Endothelial cell of umbilical vein (primary cell): ENCODE measurements around the gene MBD3. TPM values are rescaled to one million over a fixed set of nuclear protein-coding genes. Genes with fewer than 3 reads are reported as not detected.

Experiments used
- BruUV-seq: library from RNA; stranded (reverse); fragments of 400-500 nt; replicated peaks from 2 replicates; lab custom pipeline; 2021; lab: Mats Ljungman, UMichigan
- CTCF ChIA-PET: fragments of 300-600, 350-600 bp; sonication (Branson Sonifier 250); formaldehyde crosslinking; loops from one replicate; lab custom pipeline; 2021; ENCODE audit warnings: antibody characterized with exemption, inconsistent platforms; lab: Charles Lee
- POLR2A ChIA-PET: fragments of 300-600, 350-600 bp; sonication (Branson Sonifier 250); formaldehyde crosslinking; loops from one replicate; lab custom pipeline; 2021; ENCODE audit warnings: antibody characterized with exemption, inconsistent platforms; lab: Charles Lee
- DNase-seq: peaks from one replicate; pipeline ENCODE4 v3.0.0-alpha.2; 2011; ENCODE audit warnings: low read depth, low spot score
- FAIRE-seq: peaks from 2 replicates; lab custom pipeline; 2011; peaks lifted over from hg19 to GRCh38; lab: Jason Lieb, UNC
- H2AFZ ChIP-seq: 2 replicates; pipeline ENCODE4 v1.6.0; 2012; ENCODE audit warnings: low read depth, low read length, control low read depth, inconsistent platforms
- H3K27ac ChIP-seq: 2 replicates; pipeline ENCODE4 v1.5.1; 2011; ENCODE audit warnings: low read depth, mild to moderate bottlenecking, control low read depth, low read length, moderate library complexity; ENCODE audit not compliant: insufficient read depth
- H3K27me3 ChIP-seq, 2 experiments: 2 replicates each; pipeline versions ENCODE4 v1.6.0 to v1.6.1; 2011; ENCODE audit warnings: low read length in 2 of 2, mixed read lengths in 1 of 2; ENCODE audit not compliant: control insufficient read depth in 2 of 2, insufficient read depth in 2 of 2
- H3K36me3 ChIP-seq, 2 experiments: 2 replicates in 1 of 2; 3 replicates in 1 of 2; pipeline ENCODE4 v1.5.1; 2011; ENCODE audit warnings: low read length in 2 of 2, mild to moderate bottlenecking in 1 of 2, moderate library complexity in 1 of 2; ENCODE audit not compliant: control insufficient read depth in 2 of 2, insufficient read depth in 2 of 2; ENCODE audit errors: extremely low read depth in 1 of 2
- H3K4me1 ChIP-seq: 3 replicates; pipeline ENCODE4 v1.5.1; 2011; ENCODE audit warnings: mild to moderate bottlenecking, low read length; ENCODE audit not compliant: control insufficient read depth, insufficient read depth; ENCODE audit errors: extremely low read depth
- H3K4me2 ChIP-seq: 2 replicates; pipeline ENCODE4 v1.6.1; 2011; ENCODE audit warnings: low read length, control low read depth, mixed read lengths; ENCODE audit not compliant: insufficient read depth
- H3K4me3 ChIP-seq, 3 experiments: fragments of 200-600 bp in 1 of 3; sonication (generic), shearing (Covaris generic) in 1 of 3; replicated peaks in 1 of 3; 2 replicates each; pipeline ENCODE4 v1.5.1; 2011 to 2016; ENCODE audit warnings: control low read depth in 3 of 3, low read length in 3 of 3, mild to moderate bottlenecking in 2 of 3, inconsistent platforms in 1 of 3, low read depth in 1 of 3, moderate library complexity in 1 of 3; ENCODE audit not compliant: insufficient read depth in 1 of 3
- H3K79me2 ChIP-seq: 2 replicates; pipeline ENCODE4 v1.6.0; 2012; ENCODE audit warnings: low read length, inconsistent platforms; ENCODE audit not compliant: control insufficient read depth, insufficient read depth
- H3K9ac ChIP-seq: replicated peaks from 2 replicates; pipeline ENCODE3; 2011; ENCODE audit warnings: low read length, control low read depth; ENCODE audit not compliant: insufficient read depth; ENCODE audit errors: extremely low read depth
- H3K9me1 ChIP-seq: replicated peaks from 3 replicates; pipeline ENCODE4 v1.6.0; 2011; ENCODE audit warnings: mild to moderate bottlenecking, low read length; ENCODE audit not compliant: control insufficient read depth, insufficient read depth; ENCODE audit errors: extremely low read depth
- H3K9me3 ChIP-seq: replicated peaks from 2 replicates; pipeline ENCODE4 v1.5.1; 2012; ENCODE audit warnings: low read length, inconsistent platforms; ENCODE audit not compliant: control insufficient read depth, insufficient read depth
- H4K20me1 ChIP-seq: replicated peaks from 2 replicates; pipeline ENCODE3; 2011; ENCODE audit warnings: mild to moderate bottlenecking, low read length; ENCODE audit not compliant: control insufficient read depth, insufficient read depth; ENCODE audit errors: extremely low read depth
- CTCF ChIP-seq, 2 donors: IDR thresholded peaks; 1 replicate in 1 of 2; 2 replicates in 1 of 2; pipeline ENCODE4 v1.5.1; 2011; ENCODE audit warnings: low read length in 2 of 2, mild to moderate bottlenecking in 2 of 2, moderate library complexity in 2 of 2, control low read depth in 1 of 2, inconsistent platforms in 1 of 2, low read depth in 1 of 2; ENCODE audit not compliant: insufficient read depth in 1 of 2; ENCODE audit errors: extremely low read depth in 1 of 2
- FOS ChIP-seq: IDR thresholded peaks from 2 replicates; pipeline ENCODE4 v1.6.1; 2011; ENCODE audit warnings: mild to moderate bottlenecking, low read length, moderate library complexity, borderline replicate concordance; ENCODE audit not compliant: insufficient read depth
- GATA2 ChIP-seq: IDR thresholded peaks from 2 replicates; pipeline ENCODE4 v1.7.0; 2011; ENCODE audit warnings: low read depth, mild to moderate bottlenecking, moderate library complexity, mixed read lengths, low read length; ENCODE audit not compliant: insufficient read length, insufficient read depth
- JUN ChIP-seq: IDR thresholded peaks from 2 replicates; pipeline ENCODE4 v1.6.1; 2011; ENCODE audit warnings: borderline replicate concordance, low read depth; ENCODE audit not compliant: insufficient read length, insufficient read depth
- MAX ChIP-seq: IDR thresholded peaks from 2 replicates; pipeline ENCODE4 v1.6.1; 2011; ENCODE audit not compliant: insufficient read depth, insufficient read length
- MYC ChIP-seq: IDR thresholded peaks from one replicate; pipeline ENCODE4 v1.6.1; 2011; ENCODE audit warnings: mild to moderate bottlenecking, low read depth, low read length
- POLR2AphosphoS5 ChIP-seq: IDR thresholded peaks from 2 replicates; pipeline ENCODE4 v1.6.1; 2012; ENCODE audit warnings: low read depth, mild to moderate bottlenecking, control low read depth, low read length, moderate library complexity; ENCODE audit not compliant: insufficient read depth
- dilution Hi-C: fragments of 300-500 bp; cut with MboI; formaldehyde crosslinking; loops from one replicate; pipeline ENCODE4 v1.15.0; 2019; ENCODE audit warnings: low sequenced_read_pairs; ENCODE audit not compliant: extremely low pct_ligation_motif_present
- intact Hi-C: fragments of 100-400 bp; cut with micrococcal nuclease; formaldehyde crosslinking; loops from one replicate; pipeline ENCODE4 v1.10.0; 2022
- polyA plus RNA-seq, 4 experiments: library from polyadenylated mRNA; depleted of rRNA in 3 of 4; stranded (reverse) in 3 of 4; unstranded in 1 of 4; fragments of >200 nt; gene quantifications; 2 replicates each; pipeline versions ENCODE4 v1.2.1 to v1.2.3, GENCODE V29; 2011 to 2012; ENCODE audit warnings: missing spikeins in 1 of 4
- total RNA-seq: library from RNA; stranded (reverse); gene quantifications from 2 replicates; pipeline ENCODE4 v1.2.3, GENCODE V29; 2021

MBD3 gene
- total and polyA plus RNA-seq, 2 donors (not counting 3 experiments of a cell fraction or from before 2014, with no cell fraction given) = 96.8 to 120 TPM

GRCh38 chr19:1569997-1570396 lies 22.7 kb downstream of the MBD3 start:
- ChIA-PET CTCF (interaction anchor here (1.0 kb wide), 1 partner anchor 102 kb away, joined by 3 read pairs; no protein-coding TSS in a partner anchor), POLR2A (interaction anchor here (0.7 kb wide), 1 partner anchor 62 kb away, joined by 7 read pairs; no protein-coding TSS in a partner anchor)
- peaks cover 8% of the 10 kb centered on the region for H3K4me1 ChIP-seq
- no peak for TF ChIP-seq MYC
- no peak for TF ChIP-seq POLR2AphosphoS5
- no peak for TF ChIP-seq GATA2
- no peak for TF ChIP-seq JUN
- no peak for TF ChIP-seq MAX
- TF ChIP-seq CTCF (IDR thresholded peaks at IDR 0.05; ENCODE audit: extremely low read depth in 1 of 2, insufficient read depth in 1 of 2, low read depth in 1 of 2, low read length in 2 of 2) = no peak
- no peak for TF ChIP-seq FOS
- H3K9me1 ChIP-seq = no peaks in the 10 kb centered on the region
- FAIRE-seq (no peak), DNase-seq (no peak)
- no TSS peak for BruUV-seq
- no peak overlapping the region for H3K27ac ChIP-seq
- intact Hi-C loops = no loop called here
- H3K9ac ChIP-seq = no peak overlapping the region
- no peaks in the 10 kb centered on the region for H3K9me3 ChIP-seq
- no peak overlapping the region for H3K4me3 ChIP-seq
- peaks cover 0 to 2% of the 10 kb centered on the region in 2 experiments for H3K36me3 ChIP-seq
- H3K79me2 ChIP-seq = peaks cover 24% of the 10 kb centered on the region
- no peak overlapping the region for H2AFZ ChIP-seq
- dilution Hi-C loops = no loop called here
- no peak overlapping the region for H3K4me2 ChIP-seq
- H4K20me1 ChIP-seq = peaks cover 2% of the 10 kb centered on the region
- H3K27me3 ChIP-seq = peaks cover 0 to 6% of the 10 kb centered on the region in 2 experiments
